LNCAP (cell line): ENCODE data around the gene MAPK7.

Experiments
- TF ChIP-seq, protein P1 (sequence below): fragments of 450-650 bp; IDR thresholded peaks from 2 replicates; pipeline ENCODE4 v1.5.1; 2017; ENCODE audit warnings: mild to moderate bottlenecking

MAPK7 gene

GRCh38 chr17:19412510-19412909 lies 34.2 kb downstream of the MAPK7 start:
- TF ChIP-seq, protein P1, sequence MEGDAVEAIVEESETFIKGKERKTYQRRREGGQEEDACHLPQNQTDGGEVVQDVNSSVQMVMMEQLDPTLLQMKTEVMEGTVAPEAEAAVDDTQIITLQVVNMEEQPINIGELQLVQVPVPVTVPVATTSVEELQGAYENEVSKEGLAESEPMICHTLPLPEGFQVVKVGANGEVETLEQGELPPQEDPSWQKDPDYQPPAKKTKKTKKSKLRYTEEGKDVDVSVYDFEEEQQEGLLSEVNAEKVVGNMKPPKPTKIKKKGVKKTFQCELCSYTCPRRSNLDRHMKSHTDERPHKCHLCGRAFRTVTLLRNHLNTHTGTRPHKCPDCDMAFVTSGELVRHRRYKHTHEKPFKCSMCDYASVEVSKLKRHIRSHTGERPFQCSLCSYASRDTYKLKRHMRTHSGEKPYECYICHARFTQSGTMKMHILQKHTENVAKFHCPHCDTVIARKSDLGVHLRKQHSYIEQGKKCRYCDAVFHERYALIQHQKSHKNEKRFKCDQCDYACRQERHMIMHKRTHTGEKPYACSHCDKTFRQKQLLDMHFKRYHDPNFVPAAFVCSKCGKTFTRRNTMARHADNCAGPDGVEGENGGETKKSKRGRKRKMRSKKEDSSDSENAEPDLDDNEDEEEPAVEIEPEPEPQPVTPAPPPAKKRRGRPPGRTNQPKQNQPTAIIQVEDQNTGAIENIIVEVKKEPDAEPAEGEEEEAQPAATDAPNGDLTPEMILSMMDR: no peak

DNA sequence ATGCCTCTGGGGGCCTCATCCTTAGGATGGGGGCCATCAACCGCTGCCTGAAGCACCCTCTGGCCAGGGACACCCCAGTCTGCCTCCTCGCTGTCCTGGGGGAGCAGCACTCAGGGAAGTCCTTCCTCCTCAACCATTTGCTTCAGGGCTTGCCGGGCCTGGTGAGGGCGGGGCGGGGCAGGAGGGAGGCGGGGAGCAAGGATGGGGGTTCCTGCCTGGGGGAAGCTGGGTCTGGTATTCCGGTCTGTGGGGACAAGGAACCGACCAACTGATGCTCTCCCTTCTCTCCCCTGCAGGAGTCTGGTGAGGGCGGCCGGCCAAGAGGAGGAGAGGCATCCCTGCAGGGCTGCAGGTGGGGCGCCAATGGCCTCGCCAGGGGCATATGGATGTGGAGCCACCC lies 34.7 kb downstream of the MAPK7 start:
- TF ChIP-seq, protein P1: no peak

DNA sequence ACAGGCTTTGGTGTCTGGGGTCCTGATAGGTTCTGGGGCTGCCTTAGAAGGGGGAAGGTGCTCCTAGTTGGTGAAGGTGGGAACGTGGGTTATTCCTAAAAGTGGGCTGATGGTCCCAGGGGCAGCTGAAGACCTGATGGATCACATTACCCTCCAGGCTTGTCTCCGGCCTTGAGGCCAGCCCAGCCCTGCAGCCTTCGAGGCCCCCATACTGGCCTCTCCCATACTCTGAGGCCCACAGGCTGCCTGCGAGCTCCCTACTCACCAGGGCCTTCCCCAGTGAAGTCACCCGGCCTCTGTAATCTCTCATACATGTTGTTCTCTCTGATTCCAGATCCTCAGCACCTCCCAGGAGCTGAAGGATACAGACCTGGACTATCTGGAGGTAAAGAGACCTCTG lies 35.5 kb downstream of the MAPK7 start:
- TF ChIP-seq, protein P1: no peak

GRCh38 chr17:19414396-19415280 lies 36.3 kb downstream of the MAPK7 start:
- TF ChIP-seq, protein P1: no peak

DNA sequence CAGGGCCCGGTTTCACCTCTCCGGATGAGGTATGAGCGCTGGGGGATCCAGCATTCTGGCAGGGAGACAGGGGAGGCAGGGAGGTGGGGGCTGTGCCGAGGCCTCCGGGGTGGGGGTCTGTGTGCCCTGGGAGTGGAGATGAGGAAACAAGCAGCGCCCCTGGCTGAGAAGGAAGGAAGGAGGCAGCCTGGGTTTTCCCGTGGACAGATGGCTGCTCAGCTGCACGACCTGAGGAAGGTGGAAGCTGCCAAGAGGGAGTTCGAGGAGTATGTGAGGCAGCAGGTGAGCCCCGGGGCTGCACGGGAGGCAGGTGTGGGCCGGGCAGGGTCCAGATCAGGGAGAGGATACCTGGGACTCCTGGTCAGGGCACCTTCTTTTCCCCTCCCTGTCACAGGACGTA lies 37.0 kb downstream of the MAPK7 start:
- TF ChIP-seq, protein P1: no peak

DNA sequence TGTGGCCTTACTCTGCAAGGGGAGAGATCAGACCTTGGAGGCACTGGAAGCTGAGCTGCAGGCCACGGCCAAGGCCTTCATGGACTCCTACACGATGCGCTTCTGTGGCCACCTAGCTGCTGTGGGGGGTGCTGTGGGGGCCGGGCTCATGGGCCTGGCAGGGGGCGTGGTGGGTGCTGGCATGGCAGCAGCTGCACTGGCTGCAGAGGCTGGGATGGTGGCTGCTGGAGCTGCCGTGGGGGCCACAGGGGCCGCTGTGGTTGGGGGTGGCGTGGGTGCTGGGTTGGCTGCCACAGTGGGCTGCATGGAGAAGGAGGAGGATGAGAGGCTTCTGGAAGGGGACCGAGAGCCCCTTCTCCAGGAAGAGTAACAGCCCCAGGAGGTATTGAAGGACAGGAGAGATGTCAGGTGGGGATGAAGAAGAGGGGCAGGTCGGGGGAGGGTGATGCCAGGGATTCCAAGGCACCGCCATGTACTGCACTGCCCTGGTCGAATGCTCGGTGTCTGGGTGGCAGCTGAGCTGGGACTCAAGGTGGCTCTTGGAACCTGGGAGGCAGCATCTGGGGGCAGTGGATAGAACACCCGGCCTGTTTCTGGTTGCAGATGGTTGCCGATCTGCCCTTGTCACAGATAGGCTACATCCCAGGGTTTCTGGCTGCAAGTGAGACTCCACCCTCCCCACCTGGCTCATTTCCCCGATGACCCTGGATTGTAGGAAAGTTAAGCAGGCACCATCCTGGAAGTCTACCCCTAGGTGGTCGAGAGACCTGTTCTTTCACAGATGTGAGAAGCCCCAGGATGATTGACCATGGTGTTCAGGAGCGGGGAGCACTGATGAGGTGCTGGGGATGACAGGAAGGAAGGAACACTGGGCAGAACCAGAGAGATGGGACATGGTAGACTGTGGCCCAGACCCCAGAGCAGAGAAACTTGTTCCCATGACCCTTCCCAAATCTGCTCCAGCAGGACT lies 37.8 kb downstream of the MAPK7 start:
- TF ChIP-seq, protein P1: no peak

- TF ChIP-seq, protein P1: no peak
Measured at GRCh38 chr17:19417611-19418010, 39.3 kb downstream of the MAPK7 start.
